IMR-90 (cell line): ENCODE measurements around the gene CDC42EP4. TPM values are rescaled to one million over a fixed set of nuclear protein-coding genes. Genes with fewer than 3 reads are reported as not detected.
A peak's percentile ranks its signal among the peaks of the same experiment; 100 is the strongest.
"Not testable (repeated sequence)": the region's sequence is repeated elsewhere in the genome, so short reads cannot be mapped to it uniquely, and the experiment has no call there.

Source experiments
- ATAC-seq: fragments of 200-7000 bp; cut with Tn5 transposase; 2 replicates; pipeline ENCODE4 v1.9.1; 2020; ENCODE audit warnings: low read depth, mild to moderate bottlenecking, moderate library complexity
- BruUV-seq: library from RNA; stranded (reverse); fragments of 400-500 nt; replicated peaks from 2 replicates; lab custom pipeline; 2021; lab: Mats Ljungman, UMichigan
- CTCF ChIA-PET: fragments of 300-600 bp; formaldehyde crosslinking; extraction: SDS; loops from one replicate; lab custom pipeline; 2021; ENCODE audit warnings: antibody characterized with exemption; lab: Yijun Ruan, JAX
- POLR2A ChIA-PET: fragments of 300-600 bp; sonication (Branson Sonifier 250); formaldehyde crosslinking; loops from one replicate; lab custom pipeline; 2022; ENCODE audit warnings: antibody characterized with exemption; ENCODE audit not compliant: unreplicated experiment; lab: Charles Lee
- DNase-seq: peaks from one replicate; pipeline ENCODE4 v3.0.0; 2013
- H2AFZ ChIP-seq: replicated peaks from 2 replicates; pipeline ENCODE3; 2013; ENCODE audit warnings: low read length, mild to moderate bottlenecking; ENCODE audit not compliant: poor library complexity
- H2AK5ac ChIP-seq: 2 replicates; pipeline ENCODE4 v1.6.1; 2013; ENCODE audit warnings: low read depth, low read length, inconsistent platforms
- H2AK9ac ChIP-seq: replicated peaks from 2 replicates; pipeline ENCODE3; 2013; ENCODE audit warnings: mild to moderate bottlenecking, low read depth, low read length, moderate library complexity; ENCODE audit not compliant: poor library complexity
- H2BK120ac ChIP-seq: 2 replicates; pipeline ENCODE4 v1.6.1; 2013; ENCODE audit warnings: low read depth, low read length, inconsistent platforms
- H2BK15ac ChIP-seq: 3 replicates; pipeline ENCODE4 v1.6.1; 2013; ENCODE audit warnings: low read depth, low read length, inconsistent platforms
- H2BK20ac ChIP-seq: 2 replicates; pipeline ENCODE4 v1.6.1; 2013; ENCODE audit warnings: low read depth, mild to moderate bottlenecking, inconsistent platforms, low read length, moderate library complexity
- H2BK5ac ChIP-seq: 2 replicates; pipeline ENCODE4 v1.6.1; 2013; ENCODE audit warnings: mild to moderate bottlenecking, low read depth, low read length, inconsistent platforms; ENCODE audit not compliant: poor library complexity, severe bottlenecking
- H3K14ac ChIP-seq: replicated peaks from 2 replicates; pipeline ENCODE4 v1.6.1; 2013; ENCODE audit warnings: low read depth, low read length, inconsistent platforms
- H3K18ac ChIP-seq: 2 replicates; pipeline ENCODE4 v1.6.1; 2013; ENCODE audit warnings: low read depth, low read length, control low read depth
- H3K23ac ChIP-seq: 2 replicates; pipeline ENCODE4 v1.6.1; 2013; ENCODE audit warnings: low read depth, low read length, inconsistent platforms
- H3K27ac ChIP-seq: 2 replicates; pipeline ENCODE4 v1.5.1; 2013; ENCODE audit warnings: mild to moderate bottlenecking, control low read depth, low read length; ENCODE audit not compliant: insufficient read depth
- H3K27me3 ChIP-seq: 2 replicates; pipeline ENCODE4 v1.6.1; 2013; ENCODE audit warnings: low read length; ENCODE audit not compliant: control insufficient read depth, insufficient read depth
- H3K36me3 ChIP-seq: 2 replicates; pipeline ENCODE4 v1.6.1; 2013; ENCODE audit warnings: low read length, mixed read lengths; ENCODE audit not compliant: control insufficient read depth, insufficient read depth
- H3K4ac ChIP-seq: 2 replicates; pipeline ENCODE4 v1.6.1; 2013; ENCODE audit warnings: low read depth, low read length, inconsistent platforms
- H3K4me1 ChIP-seq: 2 replicates; pipeline ENCODE4 v1.6.1; 2013; ENCODE audit warnings: low read length, mixed read lengths; ENCODE audit not compliant: control insufficient read depth, insufficient read depth
- H3K4me2 ChIP-seq: 2 replicates; pipeline ENCODE4 v1.6.1; 2013; ENCODE audit warnings: low read depth, mild to moderate bottlenecking, control low read depth, low read length, moderate library complexity
- H3K4me3 ChIP-seq: 2 replicates; pipeline ENCODE4 v1.5.1; 2013; ENCODE audit warnings: low read depth, mild to moderate bottlenecking, control low read depth, low read length, moderate library complexity; ENCODE audit not compliant: insufficient read depth
- H3K56ac ChIP-seq: 2 replicates; pipeline ENCODE4 v1.6.1; 2013; ENCODE audit warnings: low read length, inconsistent platforms; ENCODE audit not compliant: insufficient read depth; ENCODE audit errors: extremely low read depth
- H3K79me1 ChIP-seq, 2 experiments: 2 replicates each; pipeline ENCODE4 v1.6.1; 2013; ENCODE audit warnings: low read length in 2 of 2, inconsistent platforms in 1 of 2, low read depth in 1 of 2
- H3K9ac ChIP-seq: 2 replicates; pipeline ENCODE4 v1.6.1; 2013; ENCODE audit warnings: low read depth, low read length, control low read depth
- H3K9me1 ChIP-seq: 2 replicates; pipeline ENCODE4 v1.6.1; 2013; ENCODE audit warnings: low read length, inconsistent platforms; ENCODE audit not compliant: insufficient read depth
- H3K9me3 ChIP-seq: 2 replicates; pipeline ENCODE4 v1.6.1; 2013; ENCODE audit warnings: low read length; ENCODE audit not compliant: control insufficient read depth, insufficient read depth
- H4K20me1 ChIP-seq: 2 replicates; pipeline ENCODE4 v1.6.1; 2013; ENCODE audit warnings: low read length, inconsistent platforms; ENCODE audit not compliant: insufficient read depth
- H4K5ac ChIP-seq: 2 replicates; pipeline ENCODE4 v1.6.1; 2013; ENCODE audit warnings: mild to moderate bottlenecking, low read depth, low read length, control low read depth
- H4K8ac ChIP-seq, 2 experiments: 2 replicates each; pipeline ENCODE4 v1.6.1; 2013; ENCODE audit warnings: low read depth in 2 of 2, low read length in 2 of 2, control low read depth in 1 of 2, inconsistent platforms in 1 of 2
- H4K91ac ChIP-seq: 2 replicates; pipeline ENCODE4 v1.6.1; 2013; ENCODE audit warnings: low read depth, low read length, inconsistent platforms; ENCODE audit not compliant: insufficient read depth
- CEBPB ChIP-seq: IDR thresholded peaks from 2 replicates; pipeline ENCODE4 v1.6.1; 2012; ENCODE audit warnings: low read depth, low read length, improper control_type of control experiment
- CHD1 ChIP-seq: IDR thresholded peaks from 2 replicates; pipeline ENCODE4 v1.6.1; 2012; ENCODE audit warnings: low read depth, low read length, improper control_type of control experiment
- RAD21 ChIP-seq: IDR thresholded peaks from 2 replicates; pipeline ENCODE4 v1.6.1; 2012; ENCODE audit warnings: low read length, improper control_type of control experiment
- SMC3 ChIP-seq: fragments of 150-350 bp; IDR thresholded peaks from 2 replicates; pipeline ENCODE4 v1.6.1; 2016; ENCODE audit warnings: low read depth, mild to moderate bottlenecking, antibody characterized with exemption, low read length, moderate library complexity
- WGBS, 2 experiments: methylation state at CpG; one replicate each; pipeline versions ENCODE4 v1.1.5 to v1.1.7; 2013; ENCODE audit warnings: missing lambda C conversion rate in 2 of 2; ENCODE audit not compliant: insufficient read length in 1 of 2; ENCODE audit errors: extremely low coverage in 2 of 2; 5-methylcytosine and 5-hydroxymethylcytosine counted together
- dilution Hi-C: fragments of 300-500 bp; cut with HindIII; formaldehyde crosslinking; loops from one replicate; pipeline ENCODE4 v1.14.3; 2018; ENCODE audit warnings: low sequenced_read_pairs; ENCODE audit not compliant: unreplicated experiment
- in situ Hi-C: fragments of 300-500 bp; cut with MboI; formaldehyde crosslinking; loops from 3 replicates; pipeline ENCODE4 v1.14.3; 2019; ENCODE audit warnings: low sequenced_read_pairs, inconsistent platforms, mixed read lengths
- intact Hi-C: fragments of 100-400 bp; cut with micrococcal nuclease; formaldehyde crosslinking; loops from 2 replicates; pipeline ENCODE4 v1.10.0; 2022
- polyA plus RNA-seq, 3 experiments: library from polyadenylated mRNA; depleted of rRNA; stranded (reverse); fragments of >200 nt; gene quantifications; 2 replicates each; pipeline ENCODE4 v1.2.3, GENCODE V29; 2012; ENCODE audit warnings: low replicate concordance in 1 of 3
- total RNA-seq: library from RNA; depleted of rRNA; stranded (reverse); fragments of >200 nt; gene quantifications from 2 replicates; pipeline ENCODE4 v1.2.3, GENCODE V29; 2012

The CDC42EP4 gene
- total and polyA plus RNA-seq, 2 of the 4 experiments (the other 2 are of a cell fraction): 14.3 to 25.8 TPM

DNA sequence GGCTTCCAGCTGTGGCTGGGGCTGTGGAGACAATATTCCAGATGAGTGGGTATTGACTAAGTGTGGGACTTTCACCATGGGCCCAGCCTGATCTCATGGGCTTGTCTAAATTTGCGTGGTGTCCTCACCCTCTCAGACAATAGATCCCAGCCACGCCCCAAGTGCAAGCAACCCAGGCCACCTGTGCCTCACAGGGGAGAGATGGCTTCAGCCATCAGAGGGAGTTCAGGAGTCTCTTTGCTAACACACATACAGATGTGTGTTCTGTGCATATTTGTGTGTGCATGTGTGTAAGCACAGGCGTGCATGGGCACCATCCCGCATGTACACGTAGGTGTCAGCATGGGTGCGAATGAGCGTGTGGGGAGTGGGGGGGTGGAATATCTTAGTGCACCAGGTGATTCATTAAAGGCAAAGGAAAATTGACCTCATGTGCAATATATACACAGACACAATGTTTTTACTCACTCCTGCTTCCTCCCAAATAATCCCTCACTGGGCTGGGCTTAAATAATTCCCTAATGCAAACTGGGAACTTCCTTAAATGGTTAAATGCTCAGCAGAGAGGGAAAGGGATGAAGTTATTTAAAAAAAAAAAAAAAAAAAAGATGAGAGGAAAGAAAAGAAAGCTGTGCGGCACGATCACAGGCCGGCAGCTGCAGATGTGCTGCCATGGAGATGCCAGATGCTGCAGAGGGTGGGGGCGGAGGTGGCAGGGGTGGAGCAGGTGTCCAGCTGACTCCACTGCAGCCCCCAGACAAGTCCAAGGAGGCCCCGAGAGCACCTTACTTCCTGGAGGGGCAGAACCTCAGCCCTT, 24.0 kb upstream of the CDC42EP4 start (continued):
- no peak for TF ChIP-seq SMC3
- TF ChIP-seq CEBPB: no peak

DNA sequence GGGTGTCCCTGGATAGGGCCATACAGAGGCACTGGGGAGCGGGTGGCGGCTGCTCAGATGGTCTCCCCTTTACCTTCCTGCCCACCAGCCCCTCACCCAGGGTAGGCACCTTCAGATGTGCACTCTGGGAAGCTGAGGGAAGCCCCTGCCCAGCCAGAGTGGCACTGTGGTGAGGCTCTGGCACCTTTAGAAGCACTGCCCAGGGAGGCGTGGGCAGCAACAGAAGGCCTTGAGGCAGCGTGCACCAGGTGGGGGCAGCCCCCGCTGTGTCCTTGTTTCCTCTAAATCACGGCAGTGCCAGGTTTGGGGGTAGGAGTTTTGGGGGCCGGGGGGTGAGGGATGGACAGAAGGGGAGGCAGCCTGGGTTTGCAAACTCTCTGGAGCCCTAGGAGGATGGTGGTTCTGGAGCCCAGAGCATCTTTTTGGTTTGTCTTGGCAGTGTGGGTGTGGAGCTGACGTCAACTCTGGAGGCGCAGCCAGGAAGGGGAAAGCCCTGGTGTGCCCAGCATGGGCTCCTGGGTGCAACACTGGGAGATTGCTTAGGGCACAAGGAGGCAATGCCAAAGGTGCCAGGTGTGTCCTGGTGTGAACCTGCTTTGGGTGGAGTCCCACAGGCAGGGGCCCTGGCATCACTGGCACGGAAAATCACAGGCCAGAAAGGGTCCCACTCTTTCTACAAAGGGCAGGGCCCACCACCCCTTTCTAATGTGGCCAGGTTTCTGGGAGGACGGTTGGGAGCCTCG, 23.1 kb upstream of the CDC42EP4 start:
- Histone ChIP-seq H4K20me1 (no peaks in the 10 kb centered on the region), H4K91ac (peak overlapping the region; percentile 13; the same call in 1 of the 2 replicates), H3K4me1 (peaks cover 26% of the 10 kb centered on the region), H3K4me2 (no peak overlapping the region), H3K9me3 (no peaks in the 10 kb centered on the region), H3K56ac (no peak overlapping the region), H2AFZ (peak overlapping the region; percentile 48), H3K27me3 (no peaks in the 10 kb centered on the region), H3K23ac (no peak overlapping the region), H3K4ac (no peak overlapping the region; the same call in 1 of the 2 replicates), H2AK5ac (0 out of 2 replicates have a peak overlapping the region, but pooled peaks have one; percentile 4), H3K36me3 (no peaks in the 10 kb centered on the region), H2BK20ac (no peak overlapping the region), H3K79me1 (peaks cover 0 to 17% of the 10 kb centered on the region in 2 experiments; a peak in 1 of 4 replicates), H3K9ac (no peak overlapping the region), H3K9me1 (peaks cover 19% of the 10 kb centered on the region), H3K18ac (no peak overlapping the region), H3K4me3 (no peak overlapping the region), H4K5ac (no peak overlapping the region), H2AK9ac (peak overlapping the region; percentile 58), H2BK15ac (no peak overlapping the region), H2BK120ac (no peak overlapping the region), H2BK5ac (no peak overlapping the region), H3K14ac (no peak overlapping the region), H3K27ac (no peak overlapping the region), H4K8ac (no peak overlapping the region)
- no peak for ATAC-seq
- TF ChIP-seq RAD21 (no peak), CHD1 (no peak)
- WGBS, 2 experiments: 89% methylated on average over 8 of the region's 12 CpGs; no CpG with 5 or more reads in 1 of the 2 experiments
- ChIA-PET CTCF (no interaction called here), POLR2A (no interaction called here)
- intact Hi-C loops: no loop called here
- in situ Hi-C loops: no loop called here
- dilution Hi-C loops: no loop called here
- DNase-seq: no peak
- no TSS peak for BruUV-seq

DNA sequence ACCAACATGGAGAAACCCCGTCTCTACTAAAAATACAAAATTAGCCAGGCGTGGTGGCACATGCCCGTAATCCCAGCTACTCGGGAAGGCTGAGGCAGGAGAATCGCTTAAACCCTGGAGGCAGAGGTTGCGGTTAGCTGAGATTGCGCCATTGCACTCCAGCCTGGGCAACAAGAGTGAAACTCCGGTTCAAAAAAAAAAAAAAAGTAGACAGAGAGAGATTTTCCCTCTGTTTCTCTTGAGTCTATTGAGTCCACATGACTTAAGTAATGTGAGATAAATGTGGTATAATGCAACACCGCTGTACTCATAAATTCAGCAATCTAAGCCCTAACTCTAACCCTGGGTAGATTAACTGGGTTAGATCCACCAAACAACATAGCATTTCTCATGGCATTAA, 21.6 kb upstream of the CDC42EP4 start:
- POLR2A ChIA-PET: not testable (repeated sequence)
- WGBS, 2 experiments: no CpG with 5 or more reads among the region's 9 CpGs

More for the DNA sequence above, 21.6 kb upstream of the CDC42EP4 start:
- Histone ChIP-seq H3K9me1 (peaks cover 10% of the 10 kb centered on the region), H3K4me1 (peaks cover 15% of the 10 kb centered on the region)
- H3K56ac ChIP-seq, BruUV-seq, H4K8ac ChIP-seq, H2AFZ ChIP-seq, H3K4ac ChIP-seq, H2AK9ac ChIP-seq, H3K4me3 ChIP-seq, H2BK15ac ChIP-seq, H3K14ac ChIP-seq, H3K23ac ChIP-seq, H3K9ac ChIP-seq, H3K27ac ChIP-seq, H3K27me3 ChIP-seq, H2AK5ac ChIP-seq, intact Hi-C loops, H4K20me1 ChIP-seq, ATAC-seq, H2BK5ac ChIP-seq, H3K36me3 ChIP-seq, H2BK20ac ChIP-seq, H4K5ac ChIP-seq, H4K91ac ChIP-seq, in situ Hi-C loops, H3K79me1 ChIP-seq, H3K9me3 ChIP-seq, DNase-seq, H3K4me2 ChIP-seq, H2BK120ac ChIP-seq, H3K18ac ChIP-seq, dilution Hi-C loops: not testable (repeated sequence)
- CTCF ChIA-PET: interaction anchor here (0.7 kb wide), 1 partner anchor 835 kb away, joined by 4 read pairs; no protein-coding TSS in a partner anchor
